ENCODE measurements around the gene NRXN3.

NRXN3 gene

DNA sequence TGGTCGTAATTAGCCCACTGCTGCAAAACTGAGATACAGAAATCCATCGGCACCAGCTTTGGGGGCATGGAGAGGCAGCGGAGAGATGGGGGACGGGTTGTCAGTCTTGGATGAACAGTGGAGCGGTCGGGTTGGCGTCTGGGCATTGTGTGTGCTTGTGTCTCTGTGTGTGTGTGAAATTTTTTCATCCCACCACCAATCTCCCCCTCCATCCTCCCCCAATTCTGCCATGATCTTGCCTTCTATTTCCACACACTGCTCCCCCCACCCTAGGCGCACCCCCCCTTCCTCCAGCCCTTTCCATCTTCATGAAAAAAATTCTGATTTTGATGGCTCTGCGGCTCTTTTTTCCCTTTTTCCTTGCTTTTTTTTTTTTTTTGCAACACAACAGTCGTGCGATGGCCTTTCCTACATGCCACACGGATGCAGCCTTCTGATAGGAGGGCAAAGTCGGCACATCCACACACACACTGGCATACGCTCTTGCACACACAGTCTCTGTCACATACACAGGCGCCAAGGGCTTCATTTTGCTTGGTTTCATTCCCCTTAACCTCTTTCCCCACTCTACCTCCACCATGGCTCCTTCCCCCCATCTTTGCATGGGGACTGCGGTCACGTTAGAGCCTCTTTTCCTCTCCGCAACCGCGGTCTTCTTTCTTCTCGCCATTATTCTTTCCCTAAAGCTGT is 3.3 kb downstream of the NRXN3 start:
- DNase-seq (ENCODE audit: low read depth) = no peak

DNA sequence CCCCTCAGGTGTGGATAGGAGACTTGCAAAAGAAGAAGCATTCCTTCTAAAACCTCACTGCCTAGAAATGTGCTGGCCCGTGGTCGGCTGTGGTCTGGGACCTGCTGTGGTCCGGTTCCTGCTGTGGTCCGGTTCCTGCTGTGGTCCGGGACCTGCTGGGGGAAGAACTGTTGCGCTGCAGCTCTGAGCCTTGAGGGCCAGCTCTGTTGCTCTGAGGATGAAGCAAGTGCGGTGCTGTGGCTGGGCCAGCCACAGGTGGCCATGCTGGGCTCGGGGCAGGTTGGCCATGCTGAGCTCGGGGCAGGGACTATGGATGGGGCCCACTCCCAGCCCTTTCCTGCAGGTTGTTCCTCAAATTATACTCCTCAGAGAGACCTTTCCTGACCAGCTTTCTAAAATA is 5.2 kb downstream of the NRXN3 start:
- DNase-seq (ENCODE audit: low read depth) = no peak

- DNase-seq (ENCODE audit: low read depth) = no peak
Measured at GRCh38 chr14:78178071-78178470, 7.9 kb downstream of the NRXN3 start.

DNA sequence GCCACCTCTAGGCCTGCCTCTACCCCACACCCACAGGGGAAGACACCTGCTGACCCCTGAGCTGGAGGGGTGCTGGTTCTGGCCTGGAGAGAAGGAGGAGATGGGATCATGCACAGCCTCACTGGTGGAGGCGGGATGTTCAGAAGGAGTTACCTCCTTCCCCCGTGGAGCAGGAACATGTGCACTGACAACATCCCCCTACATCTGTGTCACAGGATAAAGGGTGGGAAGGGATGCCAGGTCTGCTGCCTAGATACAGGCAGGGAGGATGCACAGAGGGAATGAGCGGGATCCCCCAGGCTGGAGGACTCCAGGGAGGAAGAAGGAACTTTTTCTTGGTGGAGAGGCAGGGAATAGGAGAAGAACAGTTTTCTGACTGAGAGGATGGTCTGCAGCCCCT is 8.8 kb downstream of the NRXN3 start:
- DNase-seq (ENCODE audit: low read depth) = no peak

GRCh38 chr14:78181270-78181669 is 11.1 kb downstream of the NRXN3 start:
- no peak for DNase-seq (ENCODE audit: low read depth)

- no peak for DNase-seq (ENCODE audit: low read depth)
Measured at GRCh38 chr14:78182722-78183121, 12.5 kb downstream of the NRXN3 start.

DNA sequence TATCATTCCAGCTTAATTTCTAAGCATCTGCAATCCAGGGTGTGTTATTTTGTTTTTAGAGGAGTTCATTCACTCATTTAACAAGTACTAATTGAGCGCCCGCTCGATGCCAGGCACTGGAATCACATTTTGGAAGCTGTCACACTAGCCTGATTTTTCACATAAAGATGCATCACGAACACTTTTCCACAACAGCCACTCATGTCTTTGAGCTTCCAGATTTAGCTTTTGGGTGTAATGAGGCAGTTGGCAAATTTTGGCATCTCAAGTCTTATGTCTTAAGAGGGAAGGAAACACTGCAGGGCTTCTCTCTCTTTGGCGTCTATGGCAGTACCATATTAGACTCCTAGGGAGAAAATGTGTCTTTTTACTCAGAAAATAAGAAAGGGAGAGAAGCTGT is 14.0 kb downstream of the NRXN3 start:
- DNase-seq (ENCODE audit: low read depth) = no peak

- DNase-seq (ENCODE audit: low read depth) = no peak
Measured at GRCh38 chr14:78186277-78186676, 16.1 kb downstream of the NRXN3 start.

- DNase-seq (ENCODE audit: low read depth) = no peak
Measured at GRCh38 chr14:78188882-78189281, 18.7 kb downstream of the NRXN3 start.

DNA sequence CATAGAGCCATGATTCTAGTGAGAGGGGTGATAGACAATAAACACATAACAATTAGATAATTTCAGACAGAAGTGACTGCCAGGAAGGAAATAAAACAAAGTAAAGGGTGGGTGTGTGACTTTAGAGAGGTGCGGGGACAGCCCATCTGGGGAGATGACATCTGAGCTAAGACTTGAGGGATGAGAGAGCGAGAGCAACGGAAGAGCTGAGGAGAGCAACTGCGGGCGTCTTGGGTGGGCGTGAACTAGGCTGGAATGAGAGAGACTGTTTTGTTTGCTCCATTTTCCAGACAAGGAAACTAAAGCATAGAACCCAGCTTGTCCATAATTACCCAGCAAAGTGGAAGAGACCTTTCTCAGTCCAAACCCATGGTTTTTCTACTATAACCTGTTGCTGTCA is 25.3 kb downstream of the NRXN3 start:
- no peak for DNase-seq (ENCODE audit: low read depth)

DNA sequence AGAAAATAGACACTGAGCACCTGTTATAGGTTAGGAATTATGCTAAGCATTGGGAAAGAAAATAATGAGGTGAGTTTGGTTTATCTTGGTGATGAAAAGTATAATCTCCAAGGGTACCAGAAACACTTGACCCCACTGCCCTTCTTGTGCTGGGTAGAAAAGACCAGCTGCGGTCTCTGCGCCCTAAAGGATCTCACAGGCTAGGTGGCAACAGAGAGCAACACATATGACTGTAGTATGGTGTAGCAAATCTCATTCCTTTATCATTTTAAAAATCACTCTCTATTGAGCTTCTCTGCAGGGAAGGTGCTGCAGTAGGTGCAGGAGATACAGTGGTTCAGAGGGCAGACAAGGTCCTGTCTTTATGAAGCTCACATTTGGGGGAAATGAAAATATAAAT is 26.1 kb downstream of the NRXN3 start:
- no peak for DNase-seq (ENCODE audit: low read depth)

DNA sequence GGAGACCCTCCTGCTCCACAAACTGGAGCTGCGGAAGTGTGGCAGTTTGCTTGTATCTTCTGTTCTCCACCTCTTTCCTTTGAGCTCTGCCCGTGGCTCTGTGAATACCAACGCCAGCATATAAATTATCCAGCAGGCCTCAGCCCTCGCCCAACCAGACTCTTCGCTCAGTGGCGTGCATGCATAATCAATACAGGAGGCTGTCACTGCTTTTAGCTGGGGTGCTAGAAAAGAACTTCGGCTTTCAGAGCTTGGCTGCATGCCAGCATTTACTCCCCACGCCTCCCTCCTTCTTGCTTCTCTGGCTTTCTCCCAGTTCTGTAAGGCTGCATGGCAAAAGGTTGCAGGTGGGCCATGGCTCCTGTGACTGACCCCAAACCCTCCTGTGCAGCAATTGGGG is 26.9 kb downstream of the NRXN3 start:
- DNase-seq (ENCODE audit: low read depth) = no peak

DNA sequence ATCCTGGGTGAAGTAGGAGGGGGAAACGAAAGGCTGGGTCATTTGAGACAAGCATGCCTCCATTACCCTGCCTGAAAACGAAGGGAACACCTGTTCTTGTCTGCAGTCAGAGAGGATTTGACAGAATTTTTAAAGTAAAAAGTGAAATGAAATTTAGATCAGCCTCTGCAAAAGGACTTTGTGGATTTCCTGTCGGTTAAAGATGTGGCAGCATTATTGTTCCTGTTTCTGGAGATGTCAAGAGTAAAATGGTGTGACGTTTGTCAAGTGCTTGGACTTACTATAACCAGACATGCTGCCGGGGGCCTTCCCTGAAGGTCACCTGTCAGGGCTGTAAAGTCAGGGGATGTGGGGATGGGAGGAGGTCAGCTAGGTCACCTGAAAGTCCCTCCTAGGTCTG is 32.0 kb downstream of the NRXN3 start:
- no peak for DNase-seq (ENCODE audit: low read depth)

GRCh38 chr14:78202976-78203375 is 32.8 kb downstream of the NRXN3 start:
- no peak for DNase-seq (ENCODE audit: low read depth)

DNA sequence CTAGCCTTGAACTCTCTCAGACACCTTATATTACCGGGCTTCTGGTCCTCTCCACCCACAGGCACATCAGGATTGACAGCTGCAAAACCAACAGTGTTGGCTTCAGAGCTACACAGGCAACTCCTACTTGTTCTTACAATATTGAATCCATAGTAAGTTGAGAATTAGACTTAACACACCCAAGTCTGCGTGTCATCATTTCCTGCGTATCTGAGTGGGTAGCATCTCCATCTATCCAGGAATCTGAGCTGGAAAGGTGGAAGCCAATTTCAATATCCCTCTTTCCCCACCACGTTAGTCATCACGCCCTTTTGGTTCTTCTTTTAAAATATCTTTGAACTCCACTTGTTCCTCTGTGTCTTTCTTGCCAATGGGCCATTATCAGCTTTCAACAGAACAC is 37.2 kb downstream of the NRXN3 start:
- no peak for DNase-seq (ENCODE audit: low read depth)

DNA sequence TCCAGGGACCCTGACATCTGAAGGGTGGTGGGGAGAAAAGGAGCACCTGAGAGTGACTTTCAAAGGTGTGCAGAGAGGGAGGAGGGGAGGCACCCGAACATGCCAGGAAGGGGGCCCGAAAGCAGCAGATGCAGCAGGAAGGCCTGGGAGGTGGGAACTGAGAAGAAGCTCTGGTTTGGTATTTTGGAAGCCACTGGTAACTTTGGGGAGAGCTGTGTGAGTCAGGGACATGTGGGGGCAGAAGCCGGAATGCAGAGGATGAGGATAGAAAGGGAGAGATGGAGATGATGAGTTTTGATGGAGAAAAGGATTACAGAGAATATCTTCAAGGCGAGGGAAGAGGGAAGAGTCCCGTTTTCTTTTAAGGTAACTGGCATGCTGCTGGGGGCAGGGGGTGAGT is 50.1 kb downstream of the NRXN3 start:
- no peak for DNase-seq (ENCODE audit: low read depth)

DNA sequence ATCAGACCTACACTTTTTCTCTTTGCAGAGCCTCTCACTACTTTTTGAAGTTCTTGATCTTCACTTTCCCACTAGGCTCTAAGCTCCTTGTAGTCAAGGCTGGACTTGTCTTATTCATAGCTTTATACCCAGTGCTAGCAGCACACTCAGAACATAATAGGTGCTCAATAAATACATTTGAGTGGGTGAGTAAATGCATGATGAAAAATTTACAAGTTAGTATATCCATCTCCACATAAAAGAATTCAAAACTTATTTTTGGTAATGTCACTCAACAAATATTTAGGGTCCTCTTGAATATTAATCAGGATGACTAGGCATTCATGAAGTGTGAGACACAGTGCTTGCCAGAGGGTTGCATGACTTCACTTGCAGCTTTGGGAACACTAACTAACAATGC is 52.6 kb downstream of the NRXN3 start:
- no peak for DNase-seq (ENCODE audit: low read depth)

- DNase-seq (ENCODE audit: low read depth) = no peak
Measured at GRCh38 chr14:78227248-78228077, 57.3 kb downstream of the NRXN3 start.

DNA sequence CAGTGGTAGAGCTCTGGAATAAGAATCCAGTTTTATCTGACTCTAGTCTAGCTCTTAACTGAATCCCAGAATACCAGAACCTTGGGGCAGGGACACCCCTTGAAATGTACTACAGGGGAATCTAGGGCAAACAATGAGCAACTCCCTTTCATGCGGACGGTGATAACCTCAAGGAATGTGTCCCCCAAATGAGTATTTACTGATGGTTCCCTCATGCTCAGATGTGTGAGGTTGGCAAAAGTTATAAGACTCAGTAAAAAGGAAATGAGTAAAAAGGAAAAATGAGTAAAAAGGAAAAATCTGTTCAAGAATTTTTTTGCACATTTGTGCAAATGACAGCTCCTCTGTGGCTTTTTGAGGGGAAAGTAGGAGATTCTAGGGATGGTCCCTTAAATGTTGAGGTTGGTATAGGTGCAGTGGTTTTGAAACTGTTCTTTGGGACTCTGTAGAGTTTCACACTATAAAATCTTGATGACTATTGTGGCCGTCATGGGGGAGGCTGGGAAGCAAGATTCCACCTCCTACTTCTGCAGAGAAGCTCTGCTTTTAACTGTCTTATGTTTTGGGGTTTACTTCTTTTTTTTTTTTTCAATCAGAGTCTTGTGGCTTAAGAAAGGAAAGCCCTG is 58.6 kb downstream of the NRXN3 start:
- no peak for DNase-seq (ENCODE audit: low read depth)

- DNase-seq (ENCODE audit: low read depth) = no peak
Measured at GRCh38 chr14:78232231-78233000, 62.2 kb downstream of the NRXN3 start.

DNA sequence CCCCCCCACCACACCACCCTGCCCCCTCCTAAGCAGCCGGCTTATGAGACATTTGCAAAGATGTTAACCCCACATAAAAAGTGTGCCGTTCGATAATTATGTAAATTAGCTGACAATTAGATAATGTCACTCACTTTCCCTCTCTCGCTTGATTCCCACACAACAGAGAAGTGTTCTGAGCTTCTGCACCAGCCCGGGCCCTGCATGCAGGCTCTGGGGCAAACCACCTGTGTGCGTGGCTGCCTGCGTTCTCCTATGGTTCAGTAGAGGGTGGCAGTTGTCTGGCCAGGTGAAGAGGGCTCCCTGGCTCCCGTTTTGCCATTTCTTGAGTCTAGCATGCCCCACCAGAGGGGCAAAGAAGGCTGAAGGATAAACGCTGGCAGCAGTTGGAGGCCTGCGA is 68.0 kb downstream of the NRXN3 start:
- DNase-seq (ENCODE audit: low read depth) = no peak

GRCh38 chr14:78240567-78240966 is 70.4 kb downstream of the NRXN3 start:
- DNase-seq (ENCODE audit: low read depth) = no peak

DNA sequence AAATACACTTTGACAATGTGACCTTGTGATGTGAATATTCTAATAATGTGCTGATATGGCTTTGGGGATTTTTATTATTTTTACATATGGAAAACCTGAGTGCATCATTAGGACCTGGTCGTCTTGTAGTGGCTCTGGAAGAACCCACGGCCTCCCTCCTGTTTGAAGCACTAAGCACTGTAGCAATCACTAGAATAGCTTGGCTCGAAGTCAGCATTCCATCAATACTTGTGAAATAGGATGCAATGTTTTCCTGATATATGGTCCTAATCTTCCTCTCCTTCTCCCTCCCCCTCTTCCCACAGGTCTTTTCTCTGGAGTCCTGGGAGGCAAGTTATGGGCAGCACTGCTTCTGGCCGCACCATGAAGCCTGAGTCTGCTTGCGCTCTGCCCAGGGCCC is 71.9 kb downstream of the NRXN3 start:
- DNase-seq (ENCODE audit: low read depth) = no peak

Measured in activated gamma-delta T cell treated with anti-CD3 and anti-CD28 coated beads, Interleukin-2, amount 50 U/mL, for 16 hours (primary cell).